ENCODE measurements around the gene PPP1R13B.

- TF ChIP-seq CTCF (IDR thresholded peaks at IDR 0.05; ENCODE audit: poor library complexity): no peak
- TF ChIP-seq EZH2phosphoT487 (IDR thresholded peaks at IDR 0.05; ENCODE audit: low read depth, severe bottlenecking, unreplicated experiment): no peak
- TF ChIP-seq EZH2 (IDR thresholded peaks at IDR 0.05; ENCODE audit: borderline replicate concordance): no peak
Measured at GRCh38 chr14:103725739-103726395, 121.5 kb downstream of the PPP1R13B start.
